ENCODE results near the gene NFATC1. TPM values are rescaled to one million over a fixed set of nuclear protein-coding genes. Genes with fewer than 3 reads are reported as not detected.
A peak's percentile ranks its signal among the peaks of the same experiment; 100 is the strongest.

NFATC1 gene
- total RNA-seq, 2 experiments from 2014 or later = 97.2 to 98.3 TPM

GRCh38 chr18:79452991-79453645, 57.4 kb downstream of the NFATC1 start:
- intact Hi-C loops (cut with micrococcal nuclease) = no loop called here
- H3K4me3 Mint-ChIP-seq = no peak overlapping the region
- no peaks in the 10 kb centered on the region for H3K9me3 Mint-ChIP-seq
- DNase-seq = no peak
- H3K27ac Mint-ChIP-seq = no peak overlapping the region
- H3K27me3 Mint-ChIP-seq = no peaks in the 10 kb centered on the region
- peaks cover 36% of the 10 kb centered on the region for H3K36me3 Mint-ChIP-seq (ENCODE audit: low read depth)
- POLR2A ChIA-PET = no interaction called here
- no peak for ATAC-seq
- CTCF ChIA-PET = interaction anchor here (2.6 kb wide), 1 partner anchor 72 kb away, joined by 10 read pairs; no protein-coding TSS in a partner anchor
- H3K4me1 Mint-ChIP-seq (ENCODE audit: low read depth) = no peaks in the 10 kb centered on the region
- TF ChIP-seq CTCF (IDR thresholded peaks at IDR 0.05) = no peak

GRCh38 chr18:79453816-79454735, 58.3 kb downstream of the NFATC1 start:
- H3K9me3 Mint-ChIP-seq = no peaks in the 10 kb centered on the region
- H3K36me3 Mint-ChIP-seq (ENCODE audit: low read depth) = peaks cover 35% of the 10 kb centered on the region
- H3K27me3 Mint-ChIP-seq = no peaks in the 10 kb centered on the region
- ChIA-PET POLR2A (interaction anchor here (1.2 to 1.4 kb wide), 2 partner anchors 9 to 17 kb away, joined by 3 read pairs; no protein-coding TSS in a partner anchor), CTCF (interaction anchor here (1.4 to 2.6 kb wide), 3 partner anchors 49 to 73 kb away, joined by 3 to 10 read pairs (median 4); no protein-coding TSS in a partner anchor)
- no peaks in the 10 kb centered on the region for H3K4me1 Mint-ChIP-seq (ENCODE audit: low read depth)
- ATAC-seq (no peak), DNase-seq (no peak)
- no peak for TF ChIP-seq CTCF (IDR thresholded peaks at IDR 0.05)
- no peak overlapping the region for H3K4me3 Mint-ChIP-seq
- intact Hi-C loops (cut with micrococcal nuclease) = no loop called here
- no peak overlapping the region for H3K27ac Mint-ChIP-seq

GRCh38 chr18:79455261-79455660, 59.5 kb downstream of the NFATC1 start:
- DNase-seq = no peak
- H3K36me3 Mint-ChIP-seq (ENCODE audit: low read depth) = peaks cover 33% of the 10 kb centered on the region
- H3K27ac Mint-ChIP-seq = no peak overlapping the region
- H3K4me3 Mint-ChIP-seq = no peak overlapping the region
- no peak for ATAC-seq
- CTCF ChIA-PET = interaction anchor here (1.4 to 2.6 kb wide), 3 partner anchors 50 to 75 kb away, joined by 3 to 10 read pairs (median 4); no protein-coding TSS in a partner anchor
- TF ChIP-seq CTCF (IDR thresholded peaks at IDR 0.05) = no peak
- no peaks in the 10 kb centered on the region for H3K27me3 Mint-ChIP-seq
- intact Hi-C loops (cut with micrococcal nuclease) = no loop called here
- H3K9me3 Mint-ChIP-seq = no peaks in the 10 kb centered on the region
- peaks cover 10% of the 10 kb centered on the region for H3K4me1 Mint-ChIP-seq (ENCODE audit: low read depth)
- POLR2A ChIA-PET = interaction anchor here (1.2 kb wide), 1 partner anchor 15 kb away, joined by 3 read pairs; no protein-coding TSS in a partner anchor

- no peak for TF ChIP-seq CTCF (IDR thresholded peaks at IDR 0.05)
- no peak for DNase-seq
- Mint-ChIP-seq H3K27me3 (no peaks in the 10 kb centered on the region), H3K4me3 (no peak overlapping the region), H3K9me3 (no peaks in the 10 kb centered on the region), H3K4me1 (ENCODE audit: low read depth) (peaks cover 11% of the 10 kb centered on the region), H3K36me3 (ENCODE audit: low read depth) (peaks cover 27% of the 10 kb centered on the region), H3K27ac (peak overlapping the region; percentile 52)
- no peak for ATAC-seq
- intact Hi-C loops (cut with micrococcal nuclease) = no loop called here
- POLR2A ChIA-PET = no interaction called here
- CTCF ChIA-PET = no interaction called here
These were observed 60.6 kb downstream of the NFATC1 start for GRCh38 chr18:79456105-79456980.

Data from activated CD8-positive, alpha-beta T cell treated with anti-CD3 and anti-CD28 coated beads for 36 hours (primary cell).